ENCODE data around the gene C9.

- TF ChIP-seq FOXP2 (optimal IDR thresholded peaks at IDR 0.05; ENCODE audit: borderline replicate concordance, extremely low read depth, extremely low read length, insufficient read depth): no peak
- no peak for TF ChIP-seq POLR2AphosphoS5 (IDR thresholded peaks at IDR 0.05; ENCODE audit: low read depth, low read length)
Measured at GRCh38 chr5:39282561-39282960, 81.7 kb downstream of the C9 start.

Data from PFSK-1 (cell line).